K562 (cell line): ENCODE results near the gene ST6GALNAC6.
A peak's percentile ranks its signal among the peaks of the same experiment; 100 is the strongest.

Source experiments
- ATF7 ChIP-seq: fragments of 450-650 bp; IDR thresholded peaks from 2 replicates; pipeline ENCODE4 v1.7.1; 2014; ENCODE audit warnings: mild to moderate bottlenecking, moderate library complexity
- CBX3 ChIP-seq, 2 experiments: IDR thresholded peaks; 1 replicate in 1 of 2; 2 replicates in 1 of 2; pipeline ENCODE4 v1.6.1; 2012; ENCODE audit warnings: inconsistent platforms in 2 of 2, low read length in 2 of 2, borderline replicate concordance in 1 of 2, control low read depth in 1 of 2
- CBX8 ChIP-seq: fragments of 200-600 bp; sonication (generic); IDR thresholded peaks from 2 replicates; pipeline ENCODE4 v1.6.1; 2012; ENCODE audit warnings: borderline replicate concordance, mixed run types, low read depth, mild to moderate bottlenecking, moderate library complexity, mixed read lengths, low read length, control low read depth, inconsistent platforms; ENCODE audit not compliant: poor library complexity, severe bottlenecking; ENCODE audit errors: extremely low read depth
- EP300 ChIP-seq: IDR thresholded peaks from 2 replicates; pipeline ENCODE4 v1.6.1; 2012; ENCODE audit warnings: low read length, improper control_type of control experiment
- EZH2 ChIP-seq: IDR thresholded peaks from 2 replicates; pipeline ENCODE4 v1.6.1; 2012; ENCODE audit warnings: low read depth, mild to moderate bottlenecking, inconsistent platforms, low read length, borderline replicate concordance
- NCOA4 ChIP-seq: fragments of 450-650 bp; IDR thresholded peaks from 2 replicates; pipeline ENCODE4 v1.6.1; 2018; ENCODE audit warnings: mild to moderate bottlenecking; ENCODE audit not compliant: partially characterized antibody
- SMC3 ChIP-seq: conservative IDR thresholded peaks from 2 replicates; pipeline ENCODE4 v1.6.1; 2011; ENCODE audit warnings: low read depth, low read length, improper control_type of control experiment; ENCODE audit not compliant: insufficient read depth
- SREBF2 ChIP-seq: sonication (generic); formaldehyde crosslinking; IDR thresholded peaks from 2 replicates; pipeline ENCODE4 v1.4.0; 2020; ENCODE audit warnings: mild to moderate bottlenecking, missing genetic modification reagents
- TEAD2 ChIP-seq: fragments of 450-650 bp; IDR thresholded peaks from 2 replicates; pipeline ENCODE4 v1.6.1; 2016; ENCODE audit warnings: missing genetic modification characterization, control low read depth, missing compliant biosample characterization
- ZNF274 ChIP-seq: IDR thresholded peaks from 2 replicates; pipeline ENCODE4 v1.6.1; 2011; ENCODE audit warnings: low read depth, mild to moderate bottlenecking, low read length, moderate library complexity, borderline replicate concordance
- ZNF655 ChIP-seq: fragments of 250-450 bp; sonication (Bioruptor Pico); IDR thresholded peaks from 2 replicates; pipeline ENCODE4 v1.5.0; 2021

GRCh38 chr9:127921557-127922120 is 22.2 kb upstream of the ST6GALNAC6 start:
- TF ChIP-seq TEAD2 (tag): no peak
- no peak for TF ChIP-seq EZH2
- no peak for TF ChIP-seq ZNF274
- TF ChIP-seq EP300: no peak
- no peak for TF ChIP-seq NCOA4
- no peak for TF ChIP-seq SREBF2 (CRISPR knock-in tag)
- TF ChIP-seq CBX3 (IDR thresholded peaks at IDR 0.05; ENCODE audit: borderline replicate concordance in 1 of 2, low read length in 2 of 2): no peak
- TF ChIP-seq SMC3: peak; percentile 97
- no peak for TF ChIP-seq CBX8
- TF ChIP-seq ZNF655 (CRISPR knock-in tag): no peak
- no peak for TF ChIP-seq ATF7
